B cell (primary cell): ENCODE data around the gene S1PR1. TPM values are rescaled to one million over a fixed set of nuclear protein-coding genes. Genes with fewer than 3 reads are reported as not detected.

Source experiments
- ATAC-seq: fragments of 200-7000 bp; cut with Tn5 transposase; one replicate; pipeline ENCODE4 v1.10.0; 2021; ENCODE audit warnings: low read depth, mild to moderate bottlenecking, moderate number of reproducible peaks, moderate library complexity
- CTCF ChIA-PET: fragments of 350-600 bp; sonication (Branson Sonifier 250); formaldehyde crosslinking; loops from one replicate; lab custom pipeline; 2021; ENCODE audit warnings: antibody characterized with exemption, inconsistent platforms; lab: Charles Lee
- POLR2A ChIA-PET: fragments of 350-600 bp; sonication (Branson Sonifier 250); formaldehyde crosslinking; loops from one replicate; lab custom pipeline; 2021; ENCODE audit warnings: antibody characterized with exemption; lab: Charles Lee
- DNase-seq: peaks from one replicate; pipeline ENCODE4 v3.0.0; 2013
- H2AFZ ChIP-seq: 2 replicates; pipeline ENCODE4 v1.6.1; 2012; ENCODE audit warnings: mild to moderate bottlenecking, low read depth, low read length; ENCODE audit not compliant: insufficient read depth, poor library complexity, severe bottlenecking
- H3K27ac ChIP-seq, 2 donors: 1 replicate in 1 of 2; 2 replicates in 1 of 2; pipeline ENCODE4 v1.5.1; 2012 to 2013; ENCODE audit warnings: low read length in 2 of 2, mild to moderate bottlenecking in 2 of 2, moderate library complexity in 1 of 2
- H3K27me3 ChIP-seq, 4 experiments: fragments of 200-600 bp in 1 of 4; sonication (generic) in 1 of 4; replicated peaks in 1 of 4; 1 replicate in 2 of 4; 2 replicates in 2 of 4; pipeline versions ENCODE4 v1.6.1 to v1.7.0; 2013 to 2016; ENCODE audit warnings: low read length in 3 of 4, mild to moderate bottlenecking in 2 of 4, mixed read lengths in 1 of 4, moderate library complexity in 1 of 4; ENCODE audit not compliant: insufficient read depth in 4 of 4, control insufficient read depth in 3 of 4; ENCODE audit errors: control extremely low read depth in 1 of 4
- H3K36me3 ChIP-seq, 2 experiments: replicated peaks in 1 of 2; 1 replicate in 1 of 2; 2 replicates in 1 of 2; pipeline versions ENCODE4 v1.6.1 to v1.7.1; 2013; ENCODE audit warnings: low read length in 1 of 2; ENCODE audit not compliant: insufficient read depth in 2 of 2, control insufficient read depth in 1 of 2; ENCODE audit errors: control extremely low read depth in 1 of 2, extremely low read depth in 1 of 2
- H3K4me1 ChIP-seq, 2 donors: fragments of 200-600 bp in 1 of 2; sonication (generic) in 1 of 2; 1 replicate in 1 of 2; 2 replicates in 1 of 2; pipeline versions ENCODE4 v1.5.1 to v1.6.1; 2013 to 2017; ENCODE audit warnings: low read length in 2 of 2; ENCODE audit not compliant: control insufficient read depth in 2 of 2, insufficient read depth in 2 of 2
- H3K4me2 ChIP-seq: replicated peaks from 2 replicates; pipeline ENCODE3; 2012; ENCODE audit warnings: mild to moderate bottlenecking, low read depth, low read length; ENCODE audit not compliant: poor library complexity, severe bottlenecking
- H3K4me3 ChIP-seq, 5 experiments: fragments of 200-600 bp in 1 of 5; sonication (generic) in 1 of 5; 1 replicate in 3 of 5; 2 replicates in 2 of 5; pipeline versions ENCODE4 v1.5.1 to v1.7.0; 2011 to 2016; ENCODE audit warnings: low read length in 4 of 5, mild to moderate bottlenecking in 4 of 5, low read depth in 2 of 5, control low read depth in 1 of 5, moderate library complexity in 1 of 5; ENCODE audit not compliant: insufficient read depth in 1 of 5; ENCODE audit errors: control extremely low read depth in 1 of 5, extremely low read depth in 1 of 5
- H3K79me2 ChIP-seq: fragments of 200-600 bp; sonication (generic); one replicate; pipeline ENCODE4 v1.6.0; 2016; ENCODE audit warnings: low read length; ENCODE audit not compliant: control insufficient read depth, insufficient read depth
- H3K9ac ChIP-seq: fragments of 200-600 bp; sonication (generic); 2 replicates; pipeline ENCODE4 v1.6.1; 2017; ENCODE audit warnings: mild to moderate bottlenecking, low read length, moderate library complexity
- H3K9me3 ChIP-seq, 3 donors: one replicate each; pipeline versions ENCODE4 v1.6.1 to v1.7.1; 2013; ENCODE audit warnings: low read length in 2 of 3; ENCODE audit not compliant: control insufficient read depth in 2 of 3, insufficient read depth in 1 of 3; ENCODE audit errors: control extremely low read depth in 1 of 3
- H4K20me1 ChIP-seq: 2 replicates; pipeline ENCODE4 v1.6.0; 2012; ENCODE audit warnings: mild to moderate bottlenecking, low read length; ENCODE audit not compliant: insufficient read depth, control insufficient read depth, poor library complexity, severe bottlenecking
- H3K27ac Mint-ChIP-seq: one replicate; pipeline ENCODE4 v1.8.0; 2021; ENCODE audit warnings: mixed read lengths
- H3K27me3 Mint-ChIP-seq: one replicate; pipeline ENCODE4 v1.8.0; 2021; ENCODE audit warnings: mixed read lengths
- H3K4me1 Mint-ChIP-seq: one replicate; pipeline ENCODE4 v1.8.0; 2021; ENCODE audit warnings: mixed read lengths
- H3K4me3 Mint-ChIP-seq: one replicate; pipeline ENCODE4 v1.8.0; 2021; ENCODE audit warnings: mixed read lengths
- H3K9me3 Mint-ChIP-seq: one replicate; pipeline ENCODE4 v1.8.0; 2022; ENCODE audit warnings: mixed read lengths; ENCODE audit not compliant: insufficient read depth
- EZH2 ChIP-seq: IDR thresholded peaks from 2 replicates; pipeline ENCODE4 v1.6.1; 2012; ENCODE audit warnings: borderline replicate concordance, low read depth, mild to moderate bottlenecking, moderate library complexity, low read length; ENCODE audit not compliant: insufficient read depth, poor library complexity, severe bottlenecking
- WGBS: methylation state at CpG from one replicate; pipeline ENCODE4 v1.1.5; 2013; ENCODE audit warnings: missing lambda C conversion rate; ENCODE audit not compliant: insufficient coverage; 5-methylcytosine and 5-hydroxymethylcytosine counted together
- intact Hi-C: fragments of 100-400 bp; cut with micrococcal nuclease; formaldehyde crosslinking; loops from one replicate; pipeline ENCODE4 v1.10.0; 2022
- polyA plus RNA-seq: library from polyadenylated mRNA; depleted of rRNA; stranded (reverse); fragments of >200 nt; gene quantifications from 2 replicates; pipeline ENCODE4 v1.2.3, GENCODE V29; 2012
- total RNA-seq, 2 donors: library from RNA; stranded (reverse); fragments of 120-200 nt in 1 of 2; gene quantifications; 1 replicate in 1 of 2; 2 replicates in 1 of 2; pipeline versions ENCODE4 v1.2.3 to v1.2.4, GENCODE V29; 2013 to 2022
- TF ChIP-seq, protein P1 (sequence below): fragments of 200-600 bp; IDR thresholded peaks from one replicate; pipeline ENCODE4 v1.8.0; 2022; ENCODE audit warnings: antibody characterized with exemption, mild to moderate bottlenecking

The S1PR1 gene
- total and polyA plus RNA-seq, 2 donors (not counting 1 experiment from before 2014, with no cell fraction given), result 44.5 to 225 TPM

DNA sequence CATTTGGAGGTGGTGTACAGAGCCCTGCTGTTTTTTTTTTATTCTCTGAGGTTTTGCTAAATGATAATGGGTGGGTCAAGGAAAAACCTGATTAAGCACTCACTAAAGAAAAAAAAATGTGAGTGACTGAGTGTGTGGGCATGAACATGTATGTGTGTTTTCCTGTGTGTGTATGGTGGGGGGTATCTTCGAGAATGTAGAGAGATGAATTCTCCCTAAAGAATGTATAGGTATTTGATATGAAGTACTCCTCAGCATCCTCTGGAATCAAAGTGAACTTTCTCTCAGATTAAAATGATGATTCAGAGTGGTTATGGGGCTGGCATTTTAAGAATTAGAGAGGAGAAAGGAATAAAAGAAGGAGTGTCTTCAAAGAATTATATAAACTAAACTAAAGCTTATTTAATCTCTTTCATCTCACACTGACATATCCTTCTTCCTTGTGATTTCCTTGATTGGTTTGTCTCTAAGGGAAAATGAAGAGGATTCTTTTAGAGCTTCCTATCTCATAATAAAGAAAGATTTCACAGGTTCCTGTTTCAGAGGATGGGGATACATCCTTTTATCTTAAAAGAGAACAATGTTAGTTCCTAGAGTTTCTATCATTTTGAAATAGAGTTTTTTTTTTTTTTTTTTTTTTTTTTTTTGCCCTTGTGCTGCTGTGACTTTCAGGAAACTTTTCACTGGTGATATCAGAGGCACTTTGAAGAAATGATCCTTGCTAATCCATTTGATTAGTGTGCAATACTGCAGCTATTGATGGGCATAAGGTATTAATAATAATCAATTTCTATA, 23.9 kb downstream of the S1PR1 start:
- H3K27me3 Mint-ChIP-seq, result no peaks in the 10 kb centered on the region

More for the DNA sequence above, 23.9 kb downstream of the S1PR1 start:
- no peaks in the 10 kb centered on the region for H3K9me3 Mint-ChIP-seq
- peak overlapping the region; percentile 11 for H3K27ac Mint-ChIP-seq
- no peak overlapping the region for H3K27ac ChIP-seq
- no peak overlapping the region for H3K4me2 ChIP-seq
- no peak overlapping the region for H3K9ac ChIP-seq
- intact Hi-C loops, result no loop called here
- no peaks in the 10 kb centered on the region for H3K27me3 ChIP-seq
- H3K4me1 ChIP-seq, result peaks cover 54 to 57% of the 10 kb centered on the region in 2 donors
- H3K4me3 ChIP-seq, result no peak overlapping the region
- no peak for ATAC-seq
- TF ChIP-seq, protein P1, sequence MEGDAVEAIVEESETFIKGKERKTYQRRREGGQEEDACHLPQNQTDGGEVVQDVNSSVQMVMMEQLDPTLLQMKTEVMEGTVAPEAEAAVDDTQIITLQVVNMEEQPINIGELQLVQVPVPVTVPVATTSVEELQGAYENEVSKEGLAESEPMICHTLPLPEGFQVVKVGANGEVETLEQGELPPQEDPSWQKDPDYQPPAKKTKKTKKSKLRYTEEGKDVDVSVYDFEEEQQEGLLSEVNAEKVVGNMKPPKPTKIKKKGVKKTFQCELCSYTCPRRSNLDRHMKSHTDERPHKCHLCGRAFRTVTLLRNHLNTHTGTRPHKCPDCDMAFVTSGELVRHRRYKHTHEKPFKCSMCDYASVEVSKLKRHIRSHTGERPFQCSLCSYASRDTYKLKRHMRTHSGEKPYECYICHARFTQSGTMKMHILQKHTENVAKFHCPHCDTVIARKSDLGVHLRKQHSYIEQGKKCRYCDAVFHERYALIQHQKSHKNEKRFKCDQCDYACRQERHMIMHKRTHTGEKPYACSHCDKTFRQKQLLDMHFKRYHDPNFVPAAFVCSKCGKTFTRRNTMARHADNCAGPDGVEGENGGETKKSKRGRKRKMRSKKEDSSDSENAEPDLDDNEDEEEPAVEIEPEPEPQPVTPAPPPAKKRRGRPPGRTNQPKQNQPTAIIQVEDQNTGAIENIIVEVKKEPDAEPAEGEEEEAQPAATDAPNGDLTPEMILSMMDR, result no peak
- TF ChIP-seq EZH2, result no peak
- WGBS, result no CpG with 5 or more reads among the region's 1 CpG
- no peaks in the 10 kb centered on the region for H3K79me2 ChIP-seq
- H3K4me3 Mint-ChIP-seq, result no peak overlapping the region
- H3K36me3 ChIP-seq, result no peaks in the 10 kb centered on the region
- H3K9me3 ChIP-seq, result no peaks in the 10 kb centered on the region
- DNase-seq, result no peak
- POLR2A ChIA-PET, result interaction anchor here (1.6 kb wide), 1 partner anchor 14 kb away, joined by 7 read pairs; no protein-coding TSS in a partner anchor
- no peak overlapping the region for H2AFZ ChIP-seq
- H4K20me1 ChIP-seq, result no peaks in the 10 kb centered on the region
- peaks cover 65% of the 10 kb centered on the region for H3K4me1 Mint-ChIP-seq
- CTCF ChIA-PET, result interaction anchor here (1.5 to 1.7 kb wide), 2 partner anchors 20 to 22 kb away, joined by 4 to 7 read pairs; no protein-coding TSS in a partner anchor
